ENCODE data around the gene MAP7D3.
"Not testable (repeated sequence)": the region's sequence is repeated elsewhere in the genome, so short reads cannot be mapped to it uniquely, and the experiment has no call there.

Gene MAP7D3

DNA sequence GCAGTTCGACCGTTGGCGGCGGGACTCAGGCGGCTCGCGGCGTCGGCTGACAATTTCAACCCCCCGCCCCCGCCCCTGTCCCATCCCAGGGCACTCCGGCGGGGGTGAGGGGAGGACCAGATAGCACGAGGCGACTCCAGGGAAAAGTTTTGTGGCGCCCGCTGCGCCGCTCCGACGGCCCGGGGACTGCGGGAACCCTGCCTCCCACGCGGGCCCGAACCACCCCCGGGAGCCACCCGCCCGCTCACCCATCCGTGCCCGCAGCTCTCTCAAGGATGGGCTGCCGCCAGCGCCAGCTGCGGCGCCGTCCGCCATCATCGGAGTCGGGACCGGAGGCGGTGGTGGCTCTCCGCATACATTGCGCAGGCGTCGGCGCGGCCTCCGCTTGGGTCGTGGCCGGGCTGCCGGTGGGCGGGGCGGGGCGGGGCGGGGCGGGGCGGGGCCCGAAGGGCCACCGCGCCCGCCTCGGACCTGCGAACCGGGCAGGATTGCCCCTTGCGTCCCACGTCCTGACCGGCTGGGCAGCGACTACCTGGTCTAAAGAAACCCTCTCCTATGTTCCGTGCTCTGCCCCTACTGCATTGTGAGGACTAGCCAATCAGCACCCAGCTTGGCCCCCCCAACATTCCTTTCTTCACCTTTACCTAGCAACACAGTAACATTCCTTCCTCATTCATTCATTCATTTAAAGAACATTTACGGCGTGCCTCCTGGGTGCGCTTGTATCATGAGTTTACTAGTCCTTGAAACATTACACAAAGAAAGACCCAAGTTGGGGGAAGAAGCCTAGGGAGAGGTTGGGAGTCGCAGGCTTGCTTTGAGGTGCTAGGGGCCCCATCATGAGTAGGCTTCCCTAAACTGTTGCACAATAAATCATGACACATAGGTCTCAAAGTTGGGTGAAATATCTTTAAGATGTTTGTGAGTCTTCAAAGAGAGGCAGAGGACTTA is at the start of gene MAP7D3:
Gene MAP7D3, minus strand, starts transcription at position 360 of the 951 bp plus-strand sequence. Its CDS starts 42 bp downstream, at position 318.
- peak; percentile 29 for DNase-seq

- DNase-seq: not testable (repeated sequence)
These were observed 49.5 kb upstream of the MAP7D3 start, which contains the start of gene ADGRG4 for GRCh38 chrX:136300721-136301120. ADGRG4 (plus strand) TSS chrX:136300963; CDS start chrX:136308778, 7,815 bp downstream.

- DNase-seq: no peak
These were observed 44.2 kb upstream of the MAP7D3 start for GRCh38 chrX:136295380-136295779.

- no peak for DNase-seq
These were observed 41.5 kb upstream of the MAP7D3 start for GRCh38 chrX:136292656-136293055.

GRCh38 chrX:136291824-136292223 is 40.6 kb upstream of the MAP7D3 start:
- DNase-seq: no peak

- DNase-seq: not testable (repeated sequence)
These were observed 35.2 kb upstream of the MAP7D3 start for GRCh38 chrX:136286375-136286774.

GRCh38 chrX:136275553-136275952 is 24.4 kb upstream of the MAP7D3 start:
- no peak for DNase-seq

DNA sequence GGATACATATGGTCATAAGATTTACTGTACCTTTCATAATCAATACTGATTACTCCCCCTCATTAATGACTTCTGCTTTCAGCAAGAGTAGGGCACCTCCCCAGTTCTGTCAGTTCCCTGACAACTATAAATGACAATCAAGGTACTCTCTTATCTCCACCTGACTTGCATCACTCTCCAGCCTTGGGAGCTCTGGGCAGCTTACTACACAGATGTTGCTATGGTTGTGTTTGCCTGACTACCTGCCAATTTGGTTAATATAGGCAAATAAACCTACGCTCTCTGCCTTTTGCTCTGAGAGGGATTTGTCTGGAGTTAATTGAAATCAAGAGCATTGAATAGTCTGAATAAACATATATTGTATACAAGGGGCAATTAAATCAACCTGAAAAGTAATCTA is 22.8 kb upstream of the MAP7D3 start:
- no peak for DNase-seq

DNA sequence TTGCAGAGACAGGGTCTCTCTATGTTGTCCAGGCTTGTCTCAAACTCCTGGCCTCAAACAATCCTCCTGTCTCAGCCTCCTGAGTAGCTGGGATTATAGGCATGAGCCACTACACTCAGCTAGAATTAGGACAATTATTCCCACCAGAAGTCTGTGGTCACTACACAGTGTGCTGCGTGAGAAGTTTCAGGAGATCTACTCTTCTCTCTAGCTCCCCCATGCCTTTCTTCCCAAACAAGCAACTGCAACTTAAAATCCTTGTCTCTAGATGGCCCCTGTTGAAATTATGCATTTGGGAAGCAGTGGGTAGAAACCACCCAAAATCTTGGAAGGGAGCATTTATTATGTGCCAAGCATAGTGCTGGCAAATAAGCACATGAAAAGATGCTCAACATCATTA is 21.1 kb upstream of the MAP7D3 start:
- no peak for DNase-seq

DNA sequence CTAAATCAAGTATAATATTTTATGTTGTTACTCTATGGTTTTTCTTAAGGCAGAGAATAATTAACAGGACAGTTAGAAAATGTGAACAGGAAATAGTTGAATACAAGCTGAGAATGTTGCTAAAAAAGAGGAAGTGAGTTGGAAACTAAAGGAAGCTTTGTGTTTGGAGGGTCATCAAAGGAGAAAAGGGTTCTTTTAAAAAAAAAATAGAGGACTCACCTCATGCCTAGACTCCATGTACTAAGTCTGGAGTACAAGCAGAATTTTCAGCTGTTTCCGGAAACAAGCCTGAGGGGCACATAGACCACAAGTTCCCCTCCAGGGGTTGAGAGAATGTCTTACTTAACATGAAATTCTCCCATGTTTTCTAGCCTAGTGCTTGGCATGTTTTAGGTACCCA is 20.1 kb upstream of the MAP7D3 start:
- DNase-seq: no peak

- DNase-seq: no peak
These were observed 18.7 kb upstream of the MAP7D3 start for GRCh38 chrX:136269921-136270320.

DNA sequence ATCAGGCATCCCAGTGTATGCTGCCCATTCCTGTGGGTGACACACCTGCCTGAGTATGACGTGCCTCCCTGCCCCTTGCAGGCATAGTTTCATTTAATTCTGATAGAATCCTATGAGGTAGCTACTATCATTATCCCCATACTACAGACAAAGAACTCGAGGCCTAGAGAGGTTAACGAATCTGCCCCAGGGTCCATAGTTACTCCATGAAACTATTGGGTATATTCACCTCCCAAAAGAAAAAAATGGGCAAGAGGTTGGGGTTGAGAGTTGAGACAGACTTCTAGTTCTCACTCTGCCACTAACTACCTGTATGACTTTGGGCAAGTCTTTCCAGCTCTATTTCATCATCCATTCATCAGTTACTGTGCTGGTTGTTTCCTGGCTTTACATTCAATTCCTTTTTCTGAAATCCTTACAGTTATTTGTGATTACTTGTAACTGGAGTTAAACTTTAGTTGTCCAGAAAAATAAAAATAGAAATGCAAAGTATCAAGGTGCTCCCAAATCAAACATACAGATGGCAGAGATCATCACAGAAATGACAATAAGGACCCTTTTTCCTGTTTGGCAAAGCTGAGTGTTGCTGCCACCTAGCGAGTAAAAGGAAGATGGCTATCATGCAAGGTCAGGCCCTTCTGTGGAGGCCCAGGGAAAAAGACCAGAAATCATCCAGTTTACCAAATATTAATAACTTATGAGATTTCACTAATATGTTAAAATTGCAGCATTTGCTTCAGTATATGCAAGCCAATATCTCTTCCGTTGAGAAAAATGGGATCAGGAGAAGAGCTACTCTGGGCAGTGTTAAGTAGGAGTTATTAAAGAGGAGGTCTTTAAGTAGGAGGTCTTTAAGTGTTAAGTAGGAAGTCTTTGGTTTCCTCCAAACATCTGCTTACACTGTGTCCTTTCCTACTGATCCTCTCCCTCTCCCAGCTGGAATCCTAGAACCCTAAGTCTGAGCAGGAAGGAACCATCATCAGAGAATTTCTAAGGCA is 17.1 kb upstream of the MAP7D3 start:
- DNase-seq: peak; percentile 1

- DNase-seq: no peak
These were observed 15.6 kb upstream of the MAP7D3 start for GRCh38 chrX:136266828-136267227.

- DNase-seq: no peak
These were observed 11.7 kb upstream of the MAP7D3 start for GRCh38 chrX:136262812-136263315.

GRCh38 chrX:136262243-136262642 is 11.0 kb upstream of the MAP7D3 start:
- DNase-seq: no peak

DNA sequence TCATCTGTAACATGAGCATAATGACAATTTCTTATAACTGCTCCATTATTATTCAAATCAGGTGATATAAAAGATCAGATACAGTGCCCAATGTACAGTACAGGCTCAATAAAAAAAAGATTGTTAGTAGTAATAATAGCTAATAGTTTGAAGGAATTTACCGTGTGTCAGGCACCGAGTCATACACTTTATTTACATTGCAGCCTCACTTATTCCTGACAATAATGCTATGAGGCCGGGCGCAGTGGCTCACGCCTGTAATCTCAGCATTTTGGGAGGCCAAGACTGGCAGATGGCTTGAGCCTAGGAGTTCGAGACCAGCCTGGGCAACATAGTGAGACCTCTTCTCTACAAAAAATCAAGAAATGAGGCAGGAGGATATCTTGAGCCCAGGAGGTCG is 10.1 kb upstream of the MAP7D3 start:
- DNase-seq: no peak

GRCh38 chrX:136260776-136261175 is 9.6 kb upstream of the MAP7D3 start:
- no peak for DNase-seq

GRCh38 chrX:136259543-136259942 is 8.3 kb upstream of the MAP7D3 start:
- DNase-seq: no peak

GRCh38 chrX:136258951-136259350 is 7.8 kb upstream of the MAP7D3 start:
- no peak for DNase-seq

- no peak for DNase-seq
These were observed 4.8 kb upstream of the MAP7D3 start for GRCh38 chrX:136256026-136256425.

DNA sequence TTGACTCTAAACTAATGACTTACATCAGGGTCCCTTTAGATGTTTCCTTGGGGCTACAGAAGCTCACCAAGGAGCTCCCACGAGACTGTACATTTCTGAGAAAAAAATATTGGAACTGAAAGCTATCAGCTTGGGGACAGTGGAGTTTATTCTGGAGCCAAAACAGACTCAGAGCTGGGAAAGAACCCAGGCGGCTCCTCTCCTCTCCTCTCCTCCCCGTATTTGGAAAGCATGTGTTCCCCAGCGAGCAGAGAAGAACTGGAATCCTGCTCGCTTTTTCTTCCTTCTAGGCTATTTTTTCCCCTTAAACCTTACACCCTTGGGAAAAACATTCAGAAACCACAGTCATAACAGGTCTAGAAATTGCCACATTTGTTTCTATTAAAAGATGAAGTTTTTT is 4.3 kb upstream of the MAP7D3 start:
- DNase-seq: no peak

DNA sequence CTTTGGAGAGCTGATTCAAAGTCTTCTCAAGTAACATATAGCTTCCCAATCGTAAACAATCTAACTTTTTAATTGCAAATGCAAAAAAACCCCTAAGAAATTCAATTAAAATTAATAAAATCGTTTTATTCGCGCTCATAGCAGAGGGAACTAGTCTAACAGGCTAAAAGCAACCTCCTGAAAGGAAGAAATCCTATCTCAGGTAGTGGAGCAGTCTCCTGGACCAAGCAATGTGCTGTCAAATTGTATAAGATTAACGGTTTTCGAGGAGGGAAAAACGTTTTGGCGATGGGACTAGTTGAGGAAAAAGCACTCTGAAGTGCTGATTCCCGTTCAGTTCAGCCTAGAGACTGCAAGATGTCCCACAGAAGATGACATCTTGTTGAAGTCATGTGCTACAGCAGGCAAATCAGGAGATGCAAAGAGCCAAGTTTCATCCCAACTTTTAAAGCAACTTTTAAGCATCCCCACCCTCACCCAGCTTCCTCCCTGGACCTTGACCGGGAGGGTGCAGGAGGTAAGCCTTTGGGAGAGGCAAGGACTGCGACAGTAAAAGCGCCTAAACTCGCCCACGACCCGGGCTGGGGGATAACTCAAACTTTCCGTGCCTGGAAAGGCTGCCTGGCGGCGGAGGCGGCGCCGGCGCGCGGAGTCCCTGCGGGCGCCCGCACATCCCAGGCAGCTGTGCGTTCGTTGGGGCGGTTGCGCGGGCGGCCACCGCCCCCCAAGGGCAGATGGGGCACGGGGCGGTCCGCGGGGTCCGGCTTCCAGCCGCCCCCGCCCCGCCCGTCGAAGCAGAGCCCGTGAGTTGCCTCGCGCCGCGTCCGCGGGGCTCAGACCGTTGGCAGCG is 784 bp downstream of the MAP7D3 start:
- no peak for DNase-seq
